ENCODE results near the gene C1orf87.

The C1orf87 gene

DNA sequence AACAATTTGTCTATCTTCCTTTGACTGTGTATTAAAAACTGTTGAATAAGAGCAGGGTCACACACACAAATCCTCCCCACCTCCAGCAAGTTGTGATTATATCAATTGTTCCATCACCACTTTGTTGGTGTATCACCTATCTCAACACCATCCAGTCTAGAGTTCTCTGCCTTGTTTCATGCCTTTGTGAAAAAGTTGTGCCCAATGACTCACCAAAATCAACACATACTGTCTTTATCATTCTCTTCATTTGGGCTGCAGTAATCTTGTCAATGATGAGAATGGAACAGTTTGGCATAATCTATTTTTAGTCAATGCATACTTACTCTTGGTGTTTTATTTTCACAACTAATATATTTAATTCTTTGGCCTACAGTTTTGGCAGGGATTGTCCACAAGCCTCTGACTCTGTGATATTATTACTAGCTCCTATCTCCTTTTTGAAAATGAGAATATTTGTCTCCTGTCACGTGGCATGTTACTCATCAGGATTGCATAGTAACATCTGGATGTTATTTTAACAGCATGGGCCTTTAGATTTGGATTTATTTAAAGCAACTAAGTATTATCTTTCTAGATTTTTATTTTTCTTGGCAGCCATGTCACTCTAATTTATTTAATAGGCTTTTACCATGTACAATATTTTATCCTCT is 5.1 kb downstream of the C1orf87 start:
- H3K4me1 ChIP-seq, result no peaks in the 10 kb centered on the region
- H3K36me3 ChIP-seq, result no peaks in the 10 kb centered on the region
- no peak overlapping the region for H3K4me3 ChIP-seq (ENCODE audit: low read depth, low read length)
- TF ChIP-seq, protein P1, sequence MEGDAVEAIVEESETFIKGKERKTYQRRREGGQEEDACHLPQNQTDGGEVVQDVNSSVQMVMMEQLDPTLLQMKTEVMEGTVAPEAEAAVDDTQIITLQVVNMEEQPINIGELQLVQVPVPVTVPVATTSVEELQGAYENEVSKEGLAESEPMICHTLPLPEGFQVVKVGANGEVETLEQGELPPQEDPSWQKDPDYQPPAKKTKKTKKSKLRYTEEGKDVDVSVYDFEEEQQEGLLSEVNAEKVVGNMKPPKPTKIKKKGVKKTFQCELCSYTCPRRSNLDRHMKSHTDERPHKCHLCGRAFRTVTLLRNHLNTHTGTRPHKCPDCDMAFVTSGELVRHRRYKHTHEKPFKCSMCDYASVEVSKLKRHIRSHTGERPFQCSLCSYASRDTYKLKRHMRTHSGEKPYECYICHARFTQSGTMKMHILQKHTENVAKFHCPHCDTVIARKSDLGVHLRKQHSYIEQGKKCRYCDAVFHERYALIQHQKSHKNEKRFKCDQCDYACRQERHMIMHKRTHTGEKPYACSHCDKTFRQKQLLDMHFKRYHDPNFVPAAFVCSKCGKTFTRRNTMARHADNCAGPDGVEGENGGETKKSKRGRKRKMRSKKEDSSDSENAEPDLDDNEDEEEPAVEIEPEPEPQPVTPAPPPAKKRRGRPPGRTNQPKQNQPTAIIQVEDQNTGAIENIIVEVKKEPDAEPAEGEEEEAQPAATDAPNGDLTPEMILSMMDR (IDR thresholded peaks at IDR 0.05; ENCODE audit: low read depth, low read length), result no peak
- H3K27me3 ChIP-seq, result no peaks in the 10 kb centered on the region
- DNase-seq, result no peak
- H3K9me3 ChIP-seq, result no peaks in the 10 kb centered on the region

DNA sequence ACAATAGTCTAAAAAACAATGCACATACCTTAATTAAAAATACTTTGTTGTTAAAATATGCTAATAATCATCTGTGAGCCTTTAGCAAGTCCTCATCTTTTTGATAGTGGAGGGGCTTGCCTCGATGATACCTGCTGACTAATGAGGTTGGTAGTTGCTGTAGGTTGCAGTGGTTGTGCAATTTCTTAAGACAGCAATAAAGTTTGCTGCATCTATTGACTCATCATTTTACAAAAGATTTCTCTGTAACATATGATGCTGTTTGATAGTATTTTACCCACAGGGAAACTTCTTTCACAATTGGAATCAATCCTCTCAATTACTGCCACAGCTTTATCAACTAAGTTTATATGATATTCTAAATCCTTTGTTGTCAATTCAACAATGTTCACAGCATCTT is 7.6 kb downstream of the C1orf87 start:
- no peak for DNase-seq
- Histone ChIP-seq H3K36me3 (no peaks in the 10 kb centered on the region), H3K27me3 (no peaks in the 10 kb centered on the region), H3K4me3 (ENCODE audit: low read depth, low read length) (no peak overlapping the region), H3K9me3 (no peaks in the 10 kb centered on the region), H3K4me1 (no peaks in the 10 kb centered on the region)
- TF ChIP-seq, protein P1 (IDR thresholded peaks at IDR 0.05; ENCODE audit: low read depth, low read length), result no peak

DNA sequence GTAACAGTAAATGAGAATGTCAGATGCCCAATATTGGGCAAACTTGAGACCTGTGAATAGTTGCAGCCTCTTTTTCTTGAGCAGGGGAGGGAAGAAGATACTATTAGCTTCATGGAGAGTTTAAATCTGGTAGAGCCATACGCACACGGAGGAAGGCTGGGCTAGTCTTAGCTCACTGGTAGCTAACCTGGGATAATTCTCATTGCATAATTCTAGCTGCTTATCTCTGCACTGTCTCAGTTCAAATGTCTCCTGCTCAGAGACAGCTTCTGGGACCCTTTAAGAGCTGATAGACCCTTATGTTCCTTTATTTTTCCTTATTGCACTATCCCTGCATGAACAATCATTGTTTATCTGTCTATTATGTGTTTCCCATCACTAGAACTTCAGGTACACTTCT is 8.4 kb downstream of the C1orf87 start:
- Histone ChIP-seq H3K4me3 (ENCODE audit: low read depth, low read length) (no peak overlapping the region), H3K4me1 (no peaks in the 10 kb centered on the region), H3K36me3 (no peaks in the 10 kb centered on the region), H3K9me3 (no peaks in the 10 kb centered on the region), H3K27me3 (no peaks in the 10 kb centered on the region)
- TF ChIP-seq, protein P1 (IDR thresholded peaks at IDR 0.05; ENCODE audit: low read depth, low read length), result no peak
- DNase-seq, result no peak

DNA sequence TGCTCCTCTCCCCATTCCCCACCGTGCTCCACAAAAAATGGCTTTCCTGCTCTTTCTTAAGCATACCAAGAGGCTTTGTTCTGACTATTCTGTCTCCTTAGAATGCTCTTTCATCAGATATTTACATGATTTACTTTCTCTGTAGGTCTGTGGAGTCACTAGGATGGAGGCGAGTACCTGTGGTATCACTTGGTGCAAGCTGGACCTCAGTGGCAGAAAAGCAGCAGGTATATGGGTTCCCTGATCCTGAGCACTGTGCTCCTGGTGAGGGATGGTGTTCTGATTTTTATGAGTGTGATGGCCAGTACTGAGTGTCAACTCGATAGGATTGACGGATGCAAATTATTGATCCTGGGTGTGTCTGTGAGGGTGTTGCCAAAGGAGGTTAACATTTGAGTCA is 10.0 kb downstream of the C1orf87 start:
- TF ChIP-seq, protein P1 (IDR thresholded peaks at IDR 0.05; ENCODE audit: low read depth, low read length), result no peak
- Histone ChIP-seq H3K4me3 (ENCODE audit: low read depth, low read length) (no peak overlapping the region), H3K4me1 (no peaks in the 10 kb centered on the region), H3K9me3 (no peaks in the 10 kb centered on the region), H3K36me3 (no peaks in the 10 kb centered on the region), H3K27me3 (no peaks in the 10 kb centered on the region)
- no peak for DNase-seq

GRCh38 chr1:60059468-60059867 is 14.1 kb downstream of the C1orf87 start:
- Histone ChIP-seq H3K4me3 (ENCODE audit: low read depth, low read length) (no peak overlapping the region), H3K4me1 (no peaks in the 10 kb centered on the region), H3K36me3 (no peaks in the 10 kb centered on the region), H3K9me3 (no peaks in the 10 kb centered on the region), H3K27me3 (no peaks in the 10 kb centered on the region)
- TF ChIP-seq, protein P1 (IDR thresholded peaks at IDR 0.05; ENCODE audit: low read depth, low read length), result no peak
- DNase-seq, result no peak

DNA sequence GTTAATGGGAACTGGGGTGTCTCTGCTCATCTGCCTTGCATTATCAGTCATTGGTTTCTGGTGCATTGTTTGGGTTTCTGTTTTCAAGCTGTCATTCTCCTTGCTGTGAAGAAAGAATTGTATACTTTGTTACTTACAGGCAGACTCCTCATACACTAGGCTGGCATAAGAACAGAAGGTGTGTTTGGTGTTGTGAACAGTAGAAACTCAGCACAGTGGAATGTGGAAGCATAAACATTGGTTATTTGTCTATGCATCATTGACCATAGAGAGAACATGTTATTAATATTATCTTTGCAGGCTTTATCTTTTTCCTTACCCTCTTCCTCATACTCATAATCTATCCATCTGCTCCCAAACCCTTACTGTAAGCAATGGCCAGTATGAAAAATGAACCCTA is 18.2 kb downstream of the C1orf87 start:
- TF ChIP-seq, protein P1 (IDR thresholded peaks at IDR 0.05; ENCODE audit: low read depth, low read length), result no peak
- Histone ChIP-seq H3K9me3 (no peaks in the 10 kb centered on the region), H3K36me3 (no peaks in the 10 kb centered on the region), H3K4me3 (ENCODE audit: low read depth, low read length) (no peak overlapping the region), H3K27me3 (no peaks in the 10 kb centered on the region), H3K4me1 (no peaks in the 10 kb centered on the region)
- DNase-seq, result no peak
